Motor neuron (in vitro differentiated cells): ENCODE measurements around the gene BCAS3. TPM values are rescaled to one million over a fixed set of nuclear protein-coding genes. Genes with fewer than 3 reads are reported as not detected.

Experiments
- ATAC-seq, 8 experiments: fragments of 200-7000 bp; cut with Tn5 transposase; replicated peaks in 6 of 8; 2 replicates each; pipeline ENCODE4 v1.8.0; 2021; ENCODE audit warnings: mild to moderate bottlenecking in 8 of 8, moderate library complexity in 8 of 8
- H3K27ac ChIP-seq, 2 donors: fragments of 250-450 bp; sonication (Bioruptor Pico); 2 replicates each; pipeline ENCODE4 v1.9.0; 2021; ENCODE audit warnings: antibody characterized with exemption in 2 of 2, mild to moderate bottlenecking in 2 of 2, moderate library complexity in 1 of 2
- H3K4me1 ChIP-seq, 2 donors: fragments of 250-450 bp; sonication (Bioruptor Pico); replicated peaks in 1 of 2; 2 replicates each; pipeline ENCODE4 v1.6.1; 2021; ENCODE audit warnings: antibody characterized with exemption in 2 of 2, mild to moderate bottlenecking in 2 of 2, moderate library complexity in 1 of 2
- H3K4me3 ChIP-seq, 5 donors: fragments of 250-450 bp; sonication (Bioruptor Pico); 2 replicates each; pipeline ENCODE4 v1.9.0; 2021; ENCODE audit warnings: antibody characterized with exemption in 5 of 5, mild to moderate bottlenecking in 5 of 5, moderate library complexity in 4 of 5
- WGBS, 10 experiments: fragments of 450-650 bp; shearing (Covaris generic); methylation state at CpG; one replicate each; pipeline ENCODE4 v1.0.0; 2022; 5-methylcytosine and 5-hydroxymethylcytosine counted together
- in situ Hi-C, 9 experiments: fragments of 400-800 bp; cut with MboI; loops; one replicate each; pipeline ENCODE4 v1.15.0; 2021; ENCODE audit warnings: low sequenced_read_pairs in 9 of 9, low pct_unique_long_range_greater_than_20kb in 2 of 9; ENCODE audit not compliant: unreplicated experiment in 9 of 9
- total RNA-seq, 8 experiments: library from RNA; unstranded; fragments of 300-600 nt; gene quantifications; 2 replicates each; pipeline versions ENCODE4 v1.2.3 to v1.2.4, GENCODE V29; 2022

BCAS3 gene
- total RNA-seq, 8 experiments from 2014 or later, result 18.1 to 45.4 (median 26.8) TPM

- no peak overlapping the region for H3K4me3 ChIP-seq
- 10 to 90% (median 69%) methylated on average over 1 to 4 of the region's 4 CpGs; no CpG with 5 or more reads in 1 of the 10 experiments for WGBS, 10 experiments
- in situ Hi-C loops, result loop anchor here in 3 of 9 experiments (25.0 kb wide), 3 partner anchors 95 to 370 kb away; no protein-coding TSS in a partner anchor
- peaks cover 2 to 4% of the 10 kb centered on the region in 2 donors for H3K4me1 ChIP-seq
- no peak for ATAC-seq
- no peak overlapping the region for H3K27ac ChIP-seq
Measured at GRCh38 chr17:61442136-61442775, 764.6 kb downstream of the BCAS3 start.

Other genes with a start within 250 kb of the BCAS3 start
- 10 to 100 TPM; 21.7 to 68.1 (median 25.5) TPM for gene APPBP2, start 151.6 kb upstream of the BCAS3 start, total RNA-seq
- gene PPM1D, start 77.7 kb upstream of the BCAS3 start, total RNA-seq, result 10 to 100 TPM in 7 of 8 experiments, 1 to 10 TPM in 1; 7.3 to 26.1 (median 15.2) TPM